OCI-LY3 (cell line): ENCODE results near the gene TATDN2.

Experiments used
- CTCF ChIP-seq: fragments of 200-600, 300-600 bp; sonication (generic); IDR thresholded peaks from 2 replicates; pipeline ENCODE4 v1.5.1; 2014; ENCODE audit warnings: antibody characterized with exemption, low read length, low read depth
- EZH2phosphoT487 ChIP-seq: fragments of 200-600 bp; shearing (Covaris generic); IDR thresholded peaks from 2 replicates; pipeline ENCODE4 v1.6.1; 2018; ENCODE audit warnings: antibody characterized with exemption, mixed run types, low read depth

GRCh38 chr3:10248984-10249748 lies 907 bp downstream of the TATDN2 start:
- no peak for TF ChIP-seq CTCF
- TF ChIP-seq EZH2phosphoT487: no peak
